ENCODE measurements around the gene ARFGAP1.

DNA sequence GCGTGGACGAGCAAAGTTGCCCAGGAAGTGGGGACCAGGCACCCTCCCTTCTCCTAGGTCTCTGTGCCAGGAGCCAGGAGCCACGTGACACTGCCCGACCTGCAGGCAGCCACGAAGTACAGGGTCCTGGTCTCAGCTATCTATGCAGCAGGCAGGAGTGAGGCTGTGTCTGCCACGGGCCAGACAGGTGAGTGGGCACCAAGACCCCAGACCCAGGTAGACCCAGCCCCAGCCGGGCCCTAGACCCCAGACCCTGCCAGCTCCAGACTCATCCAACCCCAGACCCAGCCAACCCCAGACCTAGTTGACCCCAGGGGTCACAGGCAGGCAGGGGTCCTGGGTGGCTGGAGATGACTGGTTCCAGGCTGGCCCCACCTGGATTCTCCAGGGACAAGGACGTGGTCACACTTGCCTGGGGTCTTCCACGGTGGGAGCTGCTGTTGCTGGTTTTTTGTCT is 41.4 kb downstream of the ARFGAP1 start:
- TF ChIP-seq, protein P1, sequence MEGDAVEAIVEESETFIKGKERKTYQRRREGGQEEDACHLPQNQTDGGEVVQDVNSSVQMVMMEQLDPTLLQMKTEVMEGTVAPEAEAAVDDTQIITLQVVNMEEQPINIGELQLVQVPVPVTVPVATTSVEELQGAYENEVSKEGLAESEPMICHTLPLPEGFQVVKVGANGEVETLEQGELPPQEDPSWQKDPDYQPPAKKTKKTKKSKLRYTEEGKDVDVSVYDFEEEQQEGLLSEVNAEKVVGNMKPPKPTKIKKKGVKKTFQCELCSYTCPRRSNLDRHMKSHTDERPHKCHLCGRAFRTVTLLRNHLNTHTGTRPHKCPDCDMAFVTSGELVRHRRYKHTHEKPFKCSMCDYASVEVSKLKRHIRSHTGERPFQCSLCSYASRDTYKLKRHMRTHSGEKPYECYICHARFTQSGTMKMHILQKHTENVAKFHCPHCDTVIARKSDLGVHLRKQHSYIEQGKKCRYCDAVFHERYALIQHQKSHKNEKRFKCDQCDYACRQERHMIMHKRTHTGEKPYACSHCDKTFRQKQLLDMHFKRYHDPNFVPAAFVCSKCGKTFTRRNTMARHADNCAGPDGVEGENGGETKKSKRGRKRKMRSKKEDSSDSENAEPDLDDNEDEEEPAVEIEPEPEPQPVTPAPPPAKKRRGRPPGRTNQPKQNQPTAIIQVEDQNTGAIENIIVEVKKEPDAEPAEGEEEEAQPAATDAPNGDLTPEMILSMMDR (IDR thresholded peaks at IDR 0.05; ENCODE audit: control extremely low read depth in 1 of 3, insufficient read depth in 1 of 3, low read depth in 1 of 3, low read length in 3 of 3) = no peak
- TF ChIP-seq CEBPB (IDR thresholded peaks at IDR 0.05; ENCODE audit: low read depth, low read length) (no peak), CHD1 (IDR thresholded peaks at IDR 0.05; ENCODE audit: low read depth, low read length) (no peak), EZH2 (IDR thresholded peaks at IDR 0.05; ENCODE audit: low read depth, low read length, severe bottlenecking) (no peak), CREB1 (IDR thresholded peaks at IDR 0.05) (no peak), RFX5 (IDR thresholded peaks at IDR 0.05; ENCODE audit: borderline replicate concordance, low read depth, low read length) (no peak), POLR2A (IDR thresholded peaks at IDR 0.05; ENCODE audit: control extremely low read depth in 1 of 2, low read depth in 2 of 2, low read length in 2 of 2) (no peak), POU5F1 (IDR thresholded peaks at IDR 0.05; ENCODE audit: low read depth, low read length) (no peak), TCF12 (IDR thresholded peaks at IDR 0.05; ENCODE audit: low read depth, low read length) (no peak), JUND (IDR thresholded peaks at IDR 0.05; ENCODE audit: low read length) (no peak), ZNF274 (IDR thresholded peaks at IDR 0.05; ENCODE audit: borderline replicate concordance, extremely low read depth, low read length) (no peak)
- TF ChIP-seq, protein P2, sequence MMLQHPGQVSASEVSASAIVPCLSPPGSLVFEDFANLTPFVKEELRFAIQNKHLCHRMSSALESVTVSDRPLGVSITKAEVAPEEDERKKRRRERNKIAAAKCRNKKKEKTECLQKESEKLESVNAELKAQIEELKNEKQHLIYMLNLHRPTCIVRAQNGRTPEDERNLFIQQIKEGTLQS (IDR thresholded peaks at IDR 0.05; ENCODE audit: insufficient read depth, low read depth, low read length) = no peak
